Measurements from ENCODE around the gene EPB41L4A.
"Not testable (repeated sequence)": the region's sequence is repeated elsewhere in the genome, so short reads cannot be mapped to it uniquely, and the experiment has no call there.

The EPB41L4A gene

DNA sequence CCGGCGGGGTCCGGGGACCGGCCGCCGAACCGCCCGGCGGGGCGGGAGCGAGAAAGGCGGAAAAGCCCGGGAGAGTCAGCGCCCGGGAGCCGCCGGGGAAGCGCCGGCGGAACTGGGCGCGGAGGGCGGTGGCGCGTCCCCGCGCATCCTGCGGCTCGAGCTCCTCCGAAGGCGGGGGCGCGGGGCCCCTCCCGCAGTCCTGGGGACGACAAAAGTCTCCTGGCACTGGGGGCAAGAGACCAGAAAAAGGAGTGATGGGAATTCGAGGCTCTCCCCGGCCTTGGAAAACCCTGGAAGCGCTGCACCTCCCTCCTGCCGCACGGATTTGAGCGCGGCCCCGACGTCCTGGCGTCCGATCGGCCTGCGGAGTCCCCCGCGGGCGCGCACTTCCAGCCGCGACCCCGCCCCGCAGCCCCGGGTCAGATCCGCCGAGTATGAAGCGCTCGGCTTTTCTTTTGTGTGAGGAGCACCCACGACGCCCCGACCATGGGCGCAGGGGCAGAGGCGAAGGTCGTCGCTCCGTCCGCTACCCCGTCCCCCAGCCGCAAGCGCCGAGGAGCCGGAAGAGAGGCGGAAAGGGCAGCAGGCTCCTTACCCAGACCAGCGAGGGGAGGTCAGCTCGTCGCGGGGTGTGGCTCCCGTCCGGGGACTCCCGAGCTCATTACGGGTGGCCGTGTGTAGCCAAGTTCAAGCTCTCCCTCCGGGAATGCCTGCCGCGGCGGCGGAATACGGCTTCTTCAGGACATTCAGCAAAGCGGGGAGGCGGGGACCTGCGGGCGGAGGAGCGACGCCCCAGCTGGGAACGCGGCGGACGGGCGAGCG is at the start of gene EPB41L4A:
Gene EPB41L4A (minus strand): TSS at position 114 of the 822 bp plus-strand sequence. CDS start 238 bp downstream, outside the sequence.
- DNase-seq (ENCODE audit: low read depth in 3 of 3), result no peak

- no peak for DNase-seq (ENCODE audit: low read depth in 3 of 3)
Observed at GRCh38 chr5:112467485-112467884, 48.4 kb upstream of the EPB41L4A start.

DNA sequence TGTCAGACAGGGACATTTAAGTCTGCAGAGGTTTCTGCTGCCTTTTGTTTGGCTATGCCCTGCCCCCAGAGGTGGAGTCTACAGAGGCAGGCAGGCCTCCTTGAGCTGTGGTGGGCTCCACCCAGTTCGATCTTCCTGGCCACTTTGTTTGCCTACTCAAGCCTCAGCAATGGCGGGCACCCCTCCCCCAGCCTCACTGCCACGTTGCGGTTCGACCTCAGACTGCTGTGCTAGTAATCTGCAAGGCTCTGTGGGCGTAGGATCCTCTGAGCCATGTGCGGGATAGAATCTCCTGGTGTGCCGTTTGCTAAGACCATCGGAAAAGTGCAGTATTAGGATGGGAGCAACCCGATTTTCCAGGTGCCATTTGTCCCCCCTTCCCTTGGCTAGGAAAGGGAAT is 47.2 kb upstream of the EPB41L4A start:
- DNase-seq (ENCODE audit: low read depth in 3 of 3), result not testable (repeated sequence)

DNA sequence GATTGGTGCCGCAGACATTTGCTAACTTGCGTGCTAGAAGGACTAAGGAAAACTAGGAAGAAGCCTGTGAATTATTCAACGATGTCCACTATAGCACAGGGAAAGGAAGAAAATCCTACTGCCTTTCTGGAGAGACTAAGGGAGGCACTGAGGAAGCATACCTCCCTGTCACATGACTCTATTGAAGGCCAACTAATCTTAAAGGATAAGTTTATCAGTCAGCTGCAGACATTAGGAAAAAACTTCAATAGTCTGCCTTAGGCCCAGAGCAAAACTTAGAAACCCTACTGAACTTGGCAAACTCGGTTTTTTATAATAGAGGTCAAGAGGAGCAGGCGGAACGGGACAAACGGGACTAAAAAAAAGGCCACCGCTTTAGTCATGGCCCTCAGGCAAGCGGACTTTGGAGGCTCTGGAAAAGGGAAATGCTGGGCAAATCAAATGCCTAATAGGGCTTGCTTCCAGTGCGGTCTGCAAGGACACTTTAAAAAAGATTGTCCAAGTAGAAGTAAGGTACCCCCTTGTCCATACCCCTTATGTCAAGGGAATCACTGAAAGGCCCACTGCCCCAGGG is 28.2 kb upstream of the EPB41L4A start:
- DNase-seq (ENCODE audit: low read depth in 3 of 3), result not testable (repeated sequence)

- no peak for DNase-seq (ENCODE audit: low read depth in 3 of 3)
Observed at GRCh38 chr5:112445626-112446350, 26.7 kb upstream of the EPB41L4A start.

GRCh38 chr5:112443932-112444331 is 24.9 kb upstream of the EPB41L4A start:
- DNase-seq (ENCODE audit: low read depth in 3 of 3), result not testable (repeated sequence)

DNA sequence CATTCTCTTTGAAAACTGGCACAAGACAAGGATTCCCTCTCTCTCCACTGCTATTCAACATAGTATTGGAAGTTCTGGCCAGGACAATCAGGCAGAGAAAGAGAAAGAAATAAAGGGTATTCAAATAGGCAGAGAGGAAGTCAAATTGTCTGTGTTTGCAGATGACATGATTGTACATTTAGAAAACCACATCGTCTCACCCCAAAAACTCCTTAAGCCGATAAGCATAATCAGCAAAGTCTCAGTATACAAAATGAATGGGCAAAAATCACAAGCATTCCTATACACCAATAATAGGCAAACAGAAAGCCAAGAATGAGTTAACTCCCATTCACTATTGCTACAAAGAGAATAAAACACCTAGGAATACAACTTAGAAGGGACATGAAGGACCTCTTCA is 21.0 kb upstream of the EPB41L4A start:
- DNase-seq (ENCODE audit: low read depth in 3 of 3), result no peak

GRCh38 chr5:112436144-112436543 is 17.1 kb upstream of the EPB41L4A start:
- no peak for DNase-seq (ENCODE audit: low read depth in 3 of 3)

- no peak for DNase-seq (ENCODE audit: low read depth in 3 of 3)
Observed at GRCh38 chr5:112434641-112435040, 15.6 kb upstream of the EPB41L4A start.

- DNase-seq (ENCODE audit: low read depth in 3 of 3), result not testable (repeated sequence)
Observed at GRCh38 chr5:112426202-112426601, 7.1 kb upstream of the EPB41L4A start.

- peak in 1 of 3 donors; percentile 29 for DNase-seq (ENCODE audit: low read depth in 3 of 3)
Observed at GRCh38 chr5:112419986-112420864, 1.1 kb upstream of the EPB41L4A start.

DNA sequence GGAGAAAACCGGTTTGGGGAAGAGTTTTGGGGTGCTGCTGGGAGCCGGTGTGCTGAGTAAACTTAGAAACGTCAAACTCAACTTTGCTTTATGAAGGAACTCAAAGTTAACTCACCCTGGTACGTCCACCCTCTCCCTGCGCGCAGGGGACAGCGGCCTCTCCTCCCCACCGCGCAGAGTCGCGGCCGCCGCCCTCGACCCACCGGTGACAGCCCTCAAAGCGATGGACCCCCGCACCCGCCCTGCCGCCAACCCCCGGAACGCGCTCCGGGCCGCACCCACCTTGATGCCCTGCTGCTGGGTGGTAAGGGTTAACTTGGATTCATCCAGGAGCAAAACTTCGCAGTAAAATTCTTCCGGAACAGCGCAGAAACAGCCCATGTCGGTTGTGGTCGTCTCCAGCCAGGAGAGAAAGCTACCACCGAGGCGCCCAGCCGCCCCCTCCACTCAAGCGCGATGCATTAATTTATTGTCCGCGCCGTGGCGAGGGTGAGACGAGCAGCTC is 366 bp downstream of the EPB41L4A start:
- no peak for DNase-seq (ENCODE audit: low read depth in 3 of 3)

GRCh38 chr5:112417931-112418658 is 982 bp downstream of the EPB41L4A start:
- peak in 2 of 3 donors; percentile 37 to 47 for DNase-seq (ENCODE audit: low read depth in 3 of 3)

DNA sequence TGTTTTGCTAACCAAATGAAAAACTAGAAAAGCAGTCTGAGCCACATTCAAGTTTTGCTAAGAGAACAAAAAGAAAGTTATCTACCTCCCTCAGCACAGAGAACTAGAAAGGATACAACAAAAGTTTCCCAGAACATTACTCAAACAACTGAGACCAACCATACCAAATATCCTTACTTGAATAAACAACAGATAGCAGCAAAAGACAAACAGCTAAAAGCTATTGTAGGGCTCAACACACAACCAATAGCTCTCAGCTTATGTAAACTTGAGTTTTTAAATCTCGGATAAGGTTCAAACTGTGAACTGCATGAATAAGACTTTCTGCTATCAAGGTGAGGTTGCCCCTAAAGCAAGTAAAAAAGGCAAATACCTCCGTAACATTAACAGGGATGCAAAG is 3.5 kb downstream of the EPB41L4A start:
- DNase-seq (ENCODE audit: low read depth in 3 of 3), result no peak

- DNase-seq (ENCODE audit: low read depth in 3 of 3), result no peak
Observed at GRCh38 chr5:112413611-112414010, 5.5 kb downstream of the EPB41L4A start.

DNA sequence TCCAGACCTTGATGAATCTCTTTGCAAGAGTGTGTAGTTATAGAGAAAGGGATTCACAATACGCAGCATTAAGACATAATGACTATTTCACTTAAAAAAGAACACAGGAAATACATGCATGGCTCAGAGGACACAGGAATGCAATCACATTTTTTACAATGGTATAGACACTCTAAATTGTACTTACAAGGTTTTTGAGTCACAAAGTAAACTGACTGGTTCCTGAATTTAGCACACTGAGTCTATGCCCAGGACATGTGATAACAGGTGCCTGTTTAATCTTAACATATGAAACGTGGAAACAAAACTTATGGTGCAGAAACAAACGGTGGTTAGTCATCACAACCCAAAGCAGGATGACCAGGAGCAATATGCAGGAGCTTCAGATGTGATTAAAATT is 6.7 kb downstream of the EPB41L4A start:
- no peak for DNase-seq (ENCODE audit: low read depth in 3 of 3)

GRCh38 chr5:112411903-112412302 is 7.2 kb downstream of the EPB41L4A start:
- DNase-seq (ENCODE audit: low read depth in 3 of 3), result no peak

DNA sequence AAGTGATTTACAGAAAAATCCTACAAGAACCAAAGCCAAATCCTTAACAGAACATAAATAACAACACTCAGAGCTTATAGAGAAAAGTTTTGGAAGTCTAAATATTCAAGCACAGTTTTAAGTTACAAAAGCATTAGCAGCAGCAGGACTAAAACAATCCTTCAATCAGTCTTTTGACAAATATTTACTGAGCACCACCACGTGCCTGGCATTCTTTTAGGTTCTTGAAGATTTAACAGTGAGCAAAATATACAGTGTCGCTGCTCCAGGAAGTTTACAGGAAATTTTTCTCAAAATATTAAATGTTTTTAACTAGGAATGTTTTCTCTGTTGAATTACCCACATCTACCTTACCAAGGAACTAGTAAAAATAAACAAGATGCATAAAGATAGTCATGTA is 11.4 kb downstream of the EPB41L4A start:
- DNase-seq (ENCODE audit: low read depth in 3 of 3), result no peak

DNA sequence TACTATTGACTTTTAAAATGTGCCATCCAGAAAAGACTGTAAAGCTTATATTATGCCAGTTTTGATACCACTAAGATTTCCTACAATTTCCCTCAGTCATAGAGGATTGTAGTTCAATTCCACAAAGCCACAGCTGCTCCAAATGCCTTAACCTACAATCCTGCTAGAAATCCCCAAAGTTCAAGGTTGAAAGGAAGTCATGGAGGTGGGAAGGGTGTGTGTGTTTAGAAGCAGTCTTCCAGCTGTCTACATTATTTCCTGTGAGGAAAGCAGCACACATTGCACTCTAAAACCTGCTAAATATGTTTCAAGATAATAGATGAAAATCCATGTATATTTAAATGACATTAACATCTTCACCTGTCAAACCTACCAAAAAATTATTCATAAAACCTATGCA is 11.8 kb downstream of the EPB41L4A start:
- DNase-seq (ENCODE audit: low read depth in 3 of 3), result no peak

DNA sequence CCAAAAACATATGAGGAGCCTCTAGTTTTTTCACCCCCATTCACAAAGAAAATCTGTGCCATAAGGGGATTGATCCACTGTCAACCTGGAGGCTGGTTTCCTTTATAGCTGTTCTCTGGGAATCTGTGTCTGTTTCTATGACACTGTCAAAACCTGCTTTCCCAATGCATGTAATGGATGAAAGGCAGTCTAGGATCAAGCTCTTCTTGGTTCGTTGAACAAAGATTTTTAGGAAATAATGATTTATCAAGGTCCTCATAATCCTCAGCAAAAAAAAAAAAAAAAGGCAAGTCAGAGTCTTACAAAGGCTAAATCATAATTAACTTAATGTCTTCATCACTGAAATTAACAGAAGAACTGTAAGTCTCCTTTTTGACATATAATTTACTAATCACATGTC is 16.0 kb downstream of the EPB41L4A start:
- no peak for DNase-seq (ENCODE audit: low read depth in 3 of 3)

- no peak for DNase-seq (ENCODE audit: low read depth in 3 of 3)
Observed at GRCh38 chr5:112401924-112402323, 17.2 kb downstream of the EPB41L4A start.
